HS-5 (cell line): Measurements from ENCODE around the gene MALL.
"Not testable (repeated sequence)": the region's sequence is repeated elsewhere in the genome, so short reads cannot be mapped to it uniquely, and the experiment has no call there.

Experiments used
- DNase-seq: peaks from one replicate; pipeline ENCODE4 v3.0.0-alpha.2; 2012; ENCODE audit warnings: low read depth

MALL gene

GRCh38 chr2:110097506-110098220 lies 18.0 kb downstream of the MALL start:
- no peak for DNase-seq

- no peak for DNase-seq
Measured at GRCh38 chr2:110095994-110096633, 19.5 kb downstream of the MALL start.

- not testable (repeated sequence) for DNase-seq
Measured at GRCh38 chr2:110094884-110095534, 20.6 kb downstream of the MALL start.

GRCh38 chr2:110093924-110094323 lies 21.7 kb downstream of the MALL start:
- not testable (repeated sequence) for DNase-seq

- DNase-seq: not testable (repeated sequence)
Measured at GRCh38 chr2:110090164-110090563, 25.5 kb downstream of the MALL start.

GRCh38 chr2:110083757-110084156 lies 31.9 kb downstream of the MALL start:
- DNase-seq: not testable (repeated sequence)

- not testable (repeated sequence) for DNase-seq
Measured at GRCh38 chr2:110083162-110083561, 32.5 kb downstream of the MALL start.

- not testable (repeated sequence) for DNase-seq
Measured at GRCh38 chr2:110078104-110078503, 37.5 kb downstream of the MALL start.

- DNase-seq: not testable (repeated sequence)
Measured at GRCh38 chr2:110075896-110076295, 39.7 kb downstream of the MALL start.

- DNase-seq: not testable (repeated sequence)
Measured at GRCh38 chr2:110069869-110070268, 45.8 kb downstream of the MALL start.

GRCh38 chr2:110068153-110068552 lies 47.5 kb downstream of the MALL start:
- DNase-seq: not testable (repeated sequence)

- DNase-seq: not testable (repeated sequence)
Measured at GRCh38 chr2:110062332-110062731, 53.3 kb downstream of the MALL start.

GRCh38 chr2:110060550-110060949 lies 55.1 kb downstream of the MALL start:
- DNase-seq: not testable (repeated sequence)

- DNase-seq: not testable (repeated sequence)
Measured at GRCh38 chr2:110059694-110060358, 55.8 kb downstream of the MALL start.

GRCh38 chr2:110059009-110059693 lies 56.5 kb downstream of the MALL start:
- not testable (repeated sequence) for DNase-seq

GRCh38 chr2:110058034-110058433 lies 57.6 kb downstream of the MALL start:
- not testable (repeated sequence) for DNase-seq

GRCh38 chr2:110055819-110056408 lies 59.7 kb downstream of the MALL start:
- not testable (repeated sequence) for DNase-seq

- not testable (repeated sequence) for DNase-seq
Measured at GRCh38 chr2:110054521-110055407, 60.9 kb downstream of the MALL start.

GRCh38 chr2:110053688-110054087 lies 61.9 kb downstream of the MALL start:
- not testable (repeated sequence) for DNase-seq

- not testable (repeated sequence) for DNase-seq
Measured at GRCh38 chr2:110052166-110052565, 63.5 kb downstream of the MALL start.
